ENCODE results near the gene ATXN7L1. TPM values are rescaled to one million over a fixed set of nuclear protein-coding genes. Genes with fewer than 3 reads are reported as not detected.

The ATXN7L1 gene
- total and polyA plus RNA-seq, 2 donors (not counting 1 experiment from before 2014, with no cell fraction given), result 7.1 to 40.6 TPM

DNA sequence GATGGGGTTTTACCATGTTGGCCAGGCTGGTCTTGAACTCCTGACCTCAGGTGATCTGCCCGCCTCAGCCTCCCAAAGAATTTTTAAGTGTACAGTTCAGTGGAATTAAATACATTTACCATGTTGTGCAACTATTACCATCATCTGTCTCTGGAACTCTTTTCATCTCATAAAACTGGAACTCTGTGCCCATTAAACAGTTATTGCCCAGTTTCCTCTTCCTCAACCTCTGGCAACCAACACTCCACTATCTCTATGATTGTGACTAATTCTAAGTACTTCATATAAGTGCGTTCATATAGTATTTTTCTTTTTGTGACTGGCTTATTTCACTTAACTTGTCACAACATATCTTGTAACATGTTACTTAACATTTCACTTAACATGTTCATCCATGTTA is 41.3 kb upstream of the ATXN7L1 start:
- Mint-ChIP-seq H3K4me3 (no peak overlapping the region), H3K9me3 (ENCODE audit: insufficient read depth) (no peaks in the 10 kb centered on the region), H3K27ac (no peak overlapping the region), H3K27me3 (no peaks in the 10 kb centered on the region), H3K4me1 (no peaks in the 10 kb centered on the region)
- DNase-seq (no peak), ATAC-seq (ENCODE audit: low read depth) (no peak)
- no peaks in the 10 kb centered on the region for H3K79me2 ChIP-seq (ENCODE audit: control insufficient read depth, insufficient read depth, low read length)
- H3K27me3 ChIP-seq (replicated peaks in 1 of 4; ENCODE audit: control extremely low read depth in 1 of 4, control insufficient read depth in 3 of 4, insufficient read depth in 4 of 4, low read length in 3 of 4), result peaks cover 0 to 4% (median 0%) of the 10 kb centered on the region in 4 experiments
- H3K4me2 ChIP-seq (replicated peaks; ENCODE audit: low read depth, low read length, poor library complexity, severe bottlenecking), result no peak overlapping the region
- H3K36me3 ChIP-seq (replicated peaks in 1 of 2; ENCODE audit: control extremely low read depth in 1 of 2, control insufficient read depth in 1 of 2, extremely low read depth in 1 of 2, insufficient read depth in 2 of 2, low read length in 1 of 2), result no peaks in the 10 kb centered on the region
- ChIA-PET POLR2A (no interaction called here), CTCF (no interaction called here)
- intact Hi-C loops (cut with micrococcal nuclease), result no loop called here
- no CpG with 5 or more reads among the region's 2 CpGs for WGBS (ENCODE audit: insufficient coverage)
- no peak for TF ChIP-seq EZH2 (IDR thresholded peaks at IDR 0.05; ENCODE audit: borderline replicate concordance, insufficient read depth, low read depth, low read length, poor library complexity, severe bottlenecking)
- TF ChIP-seq, protein P1, sequence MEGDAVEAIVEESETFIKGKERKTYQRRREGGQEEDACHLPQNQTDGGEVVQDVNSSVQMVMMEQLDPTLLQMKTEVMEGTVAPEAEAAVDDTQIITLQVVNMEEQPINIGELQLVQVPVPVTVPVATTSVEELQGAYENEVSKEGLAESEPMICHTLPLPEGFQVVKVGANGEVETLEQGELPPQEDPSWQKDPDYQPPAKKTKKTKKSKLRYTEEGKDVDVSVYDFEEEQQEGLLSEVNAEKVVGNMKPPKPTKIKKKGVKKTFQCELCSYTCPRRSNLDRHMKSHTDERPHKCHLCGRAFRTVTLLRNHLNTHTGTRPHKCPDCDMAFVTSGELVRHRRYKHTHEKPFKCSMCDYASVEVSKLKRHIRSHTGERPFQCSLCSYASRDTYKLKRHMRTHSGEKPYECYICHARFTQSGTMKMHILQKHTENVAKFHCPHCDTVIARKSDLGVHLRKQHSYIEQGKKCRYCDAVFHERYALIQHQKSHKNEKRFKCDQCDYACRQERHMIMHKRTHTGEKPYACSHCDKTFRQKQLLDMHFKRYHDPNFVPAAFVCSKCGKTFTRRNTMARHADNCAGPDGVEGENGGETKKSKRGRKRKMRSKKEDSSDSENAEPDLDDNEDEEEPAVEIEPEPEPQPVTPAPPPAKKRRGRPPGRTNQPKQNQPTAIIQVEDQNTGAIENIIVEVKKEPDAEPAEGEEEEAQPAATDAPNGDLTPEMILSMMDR (IDR thresholded peaks at IDR 0.05), result no peak
- H3K9ac ChIP-seq (ENCODE audit: low read length), result no peak overlapping the region
- no peak overlapping the region for H3K27ac ChIP-seq (ENCODE audit: low read length in 2 of 2)
- no peaks in the 10 kb centered on the region for H4K20me1 ChIP-seq (ENCODE audit: control insufficient read depth, insufficient read depth, low read length, poor library complexity, severe bottlenecking)
- H2AFZ ChIP-seq (ENCODE audit: insufficient read depth, low read depth, low read length, poor library complexity, severe bottlenecking), result no peak overlapping the region
- H3K4me1 ChIP-seq (ENCODE audit: control insufficient read depth in 2 of 2, insufficient read depth in 2 of 2, low read length in 2 of 2), result no peaks in the 10 kb centered on the region
- no peak overlapping the region for H3K4me3 ChIP-seq (ENCODE audit: control extremely low read depth in 1 of 5, extremely low read depth in 1 of 5, insufficient read depth in 1 of 5, low read depth in 2 of 5, low read length in 4 of 5)
- H3K9me3 ChIP-seq (ENCODE audit: control extremely low read depth in 1 of 3, control insufficient read depth in 2 of 3, insufficient read depth in 1 of 3, low read length in 2 of 3), result no peaks in the 10 kb centered on the region

DNA sequence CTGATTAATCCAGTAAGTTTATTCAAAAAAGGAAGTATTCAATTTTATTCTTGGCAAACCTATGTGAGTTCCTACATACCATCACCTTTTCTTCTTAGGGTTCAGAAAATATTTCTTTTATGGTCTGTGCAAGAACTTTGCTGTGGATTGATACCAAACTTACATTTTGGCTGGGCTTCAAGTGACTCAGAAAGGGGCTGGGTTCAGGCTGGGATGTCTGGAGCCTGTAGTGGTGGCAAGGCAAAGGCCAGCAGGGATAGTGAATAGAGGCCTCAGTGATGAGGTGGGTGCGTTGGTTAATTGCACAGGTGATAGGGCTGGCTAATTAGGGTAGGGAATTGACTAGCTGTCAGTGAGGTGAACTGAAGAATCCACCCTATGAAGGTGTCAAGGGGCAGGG is 40.2 kb upstream of the ATXN7L1 start:
- Mint-ChIP-seq H3K4me1 (no peaks in the 10 kb centered on the region), H3K9me3 (ENCODE audit: insufficient read depth) (no peaks in the 10 kb centered on the region), H3K27ac (no peak overlapping the region), H3K27me3 (no peaks in the 10 kb centered on the region), H3K4me3 (no peak overlapping the region)
- no peak overlapping the region for H3K4me3 ChIP-seq (ENCODE audit: control extremely low read depth in 1 of 5, extremely low read depth in 1 of 5, insufficient read depth in 1 of 5, low read depth in 2 of 5, low read length in 4 of 5)
- H3K79me2 ChIP-seq (ENCODE audit: control insufficient read depth, insufficient read depth, low read length), result no peaks in the 10 kb centered on the region
- no peaks in the 10 kb centered on the region for H4K20me1 ChIP-seq (ENCODE audit: control insufficient read depth, insufficient read depth, low read length, poor library complexity, severe bottlenecking)
- H3K9ac ChIP-seq (ENCODE audit: low read length), result no peak overlapping the region
- no peaks in the 10 kb centered on the region for H3K4me1 ChIP-seq (ENCODE audit: control insufficient read depth in 2 of 2, insufficient read depth in 2 of 2, low read length in 2 of 2)
- H3K27me3 ChIP-seq (replicated peaks in 1 of 4; ENCODE audit: control extremely low read depth in 1 of 4, control insufficient read depth in 3 of 4, insufficient read depth in 4 of 4, low read length in 3 of 4), result peaks cover 0 to 4% (median 0%) of the 10 kb centered on the region in 4 experiments
- no peak for DNase-seq
- no peak overlapping the region for H2AFZ ChIP-seq (ENCODE audit: insufficient read depth, low read depth, low read length, poor library complexity, severe bottlenecking)
- H3K4me2 ChIP-seq (replicated peaks; ENCODE audit: low read depth, low read length, poor library complexity, severe bottlenecking), result no peak overlapping the region
- no peak for TF ChIP-seq EZH2 (IDR thresholded peaks at IDR 0.05; ENCODE audit: borderline replicate concordance, insufficient read depth, low read depth, low read length, poor library complexity, severe bottlenecking)
- TF ChIP-seq, protein P1 (IDR thresholded peaks at IDR 0.05), result no peak
- no peaks in the 10 kb centered on the region for H3K9me3 ChIP-seq (ENCODE audit: control extremely low read depth in 1 of 3, control insufficient read depth in 2 of 3, insufficient read depth in 1 of 3, low read length in 2 of 3)
- no peak for ATAC-seq (ENCODE audit: low read depth)
- no peak overlapping the region for H3K27ac ChIP-seq (ENCODE audit: low read length in 2 of 2)
- CTCF ChIA-PET, result no interaction called here
- POLR2A ChIA-PET, result no interaction called here
- intact Hi-C loops (cut with micrococcal nuclease), result no loop called here
- H3K36me3 ChIP-seq (replicated peaks in 1 of 2; ENCODE audit: control extremely low read depth in 1 of 2, control insufficient read depth in 1 of 2, extremely low read depth in 1 of 2, insufficient read depth in 2 of 2, low read length in 1 of 2), result no peaks in the 10 kb centered on the region
- 87% methylated on average over 1 of the region's 1 CpG for WGBS (ENCODE audit: insufficient coverage)
